VCaP (cell line): ENCODE results near the gene TCF25.
A peak's percentile ranks its signal among the peaks of the same experiment; 100 is the strongest.

Experiments
- H3K27ac ChIP-seq: fragments of 450-650 bp; 2 replicates; pipeline ENCODE4 v1.5.1; 2017
- TF ChIP-seq, protein P1 (sequence below): fragments of 450-650 bp; conservative IDR thresholded peaks from 2 replicates; pipeline ENCODE4 v1.5.1; 2017; ENCODE audit warnings: mild to moderate bottlenecking, moderate library complexity

Gene TCF25

DNA sequence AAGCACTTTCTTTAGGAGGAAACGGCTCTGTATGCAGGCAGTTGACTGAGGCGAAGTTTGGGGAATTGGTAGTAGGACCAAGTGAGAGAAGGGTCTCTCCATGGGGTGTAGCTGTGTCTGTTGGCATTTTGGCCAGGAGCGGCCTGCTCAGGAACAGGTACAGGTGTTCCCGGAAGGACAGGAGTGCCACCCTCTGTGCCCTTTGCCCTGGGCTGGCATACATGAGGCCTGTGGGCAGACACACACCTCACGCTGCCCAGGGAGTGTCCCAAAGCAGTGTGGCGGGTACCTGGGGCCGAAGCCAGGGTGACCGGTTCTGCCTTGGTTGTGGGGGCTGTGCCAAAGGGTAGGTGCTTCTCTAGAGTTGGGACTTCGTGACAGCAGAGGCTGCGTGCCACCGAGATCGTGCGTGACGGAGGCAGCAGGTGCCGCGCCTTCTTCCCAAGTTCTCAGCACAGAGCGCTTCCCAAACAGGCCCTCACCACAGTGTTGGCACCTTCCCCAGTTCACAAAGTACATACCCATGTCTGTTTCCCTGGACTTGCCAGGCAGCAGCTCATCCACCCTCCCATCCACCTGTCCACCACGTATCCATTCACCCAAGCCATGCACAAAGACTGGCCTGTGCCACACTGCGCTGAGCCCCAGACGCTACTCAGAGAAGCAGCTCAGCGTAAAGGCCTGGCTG lies 19.9 kb upstream of the TCF25 start:
- no peak overlapping the region for H3K27ac ChIP-seq
- TF ChIP-seq, protein P1, sequence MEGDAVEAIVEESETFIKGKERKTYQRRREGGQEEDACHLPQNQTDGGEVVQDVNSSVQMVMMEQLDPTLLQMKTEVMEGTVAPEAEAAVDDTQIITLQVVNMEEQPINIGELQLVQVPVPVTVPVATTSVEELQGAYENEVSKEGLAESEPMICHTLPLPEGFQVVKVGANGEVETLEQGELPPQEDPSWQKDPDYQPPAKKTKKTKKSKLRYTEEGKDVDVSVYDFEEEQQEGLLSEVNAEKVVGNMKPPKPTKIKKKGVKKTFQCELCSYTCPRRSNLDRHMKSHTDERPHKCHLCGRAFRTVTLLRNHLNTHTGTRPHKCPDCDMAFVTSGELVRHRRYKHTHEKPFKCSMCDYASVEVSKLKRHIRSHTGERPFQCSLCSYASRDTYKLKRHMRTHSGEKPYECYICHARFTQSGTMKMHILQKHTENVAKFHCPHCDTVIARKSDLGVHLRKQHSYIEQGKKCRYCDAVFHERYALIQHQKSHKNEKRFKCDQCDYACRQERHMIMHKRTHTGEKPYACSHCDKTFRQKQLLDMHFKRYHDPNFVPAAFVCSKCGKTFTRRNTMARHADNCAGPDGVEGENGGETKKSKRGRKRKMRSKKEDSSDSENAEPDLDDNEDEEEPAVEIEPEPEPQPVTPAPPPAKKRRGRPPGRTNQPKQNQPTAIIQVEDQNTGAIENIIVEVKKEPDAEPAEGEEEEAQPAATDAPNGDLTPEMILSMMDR = no peak

DNA sequence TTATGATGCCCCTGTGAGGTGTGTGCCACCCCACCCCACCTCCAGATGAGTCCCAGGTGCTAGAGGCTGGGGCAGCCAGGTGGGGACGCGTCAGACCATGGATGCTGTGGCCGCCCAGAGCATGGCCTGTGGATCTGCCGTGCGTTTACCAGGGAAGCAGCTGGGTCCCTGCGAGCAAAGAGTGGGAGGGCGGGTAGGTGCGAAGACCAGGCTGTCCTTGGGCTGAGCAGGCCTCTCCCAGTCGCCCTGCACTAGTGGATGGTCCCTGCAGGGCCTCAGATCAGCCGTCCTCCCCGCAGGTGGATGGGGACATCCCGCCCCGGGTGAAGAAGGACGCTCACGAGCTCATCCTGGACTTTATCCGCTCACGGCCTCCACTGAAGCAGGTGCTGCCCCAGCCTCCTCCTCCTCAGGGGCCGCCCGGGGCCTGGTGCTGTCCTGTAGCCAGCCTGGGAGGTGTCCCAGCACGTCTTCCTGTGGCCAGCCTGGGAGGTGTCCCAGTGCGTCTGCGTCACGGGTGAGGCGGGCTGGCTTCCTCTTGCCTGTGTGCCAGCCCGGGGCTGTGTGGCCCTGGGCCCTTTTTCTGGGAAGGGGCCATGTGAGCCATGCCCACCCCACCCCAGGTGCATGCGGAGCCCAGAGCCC lies 18.0 kb upstream of the TCF25 start:
- H3K27ac ChIP-seq = no peak overlapping the region
- TF ChIP-seq, protein P1 = no peak

DNA sequence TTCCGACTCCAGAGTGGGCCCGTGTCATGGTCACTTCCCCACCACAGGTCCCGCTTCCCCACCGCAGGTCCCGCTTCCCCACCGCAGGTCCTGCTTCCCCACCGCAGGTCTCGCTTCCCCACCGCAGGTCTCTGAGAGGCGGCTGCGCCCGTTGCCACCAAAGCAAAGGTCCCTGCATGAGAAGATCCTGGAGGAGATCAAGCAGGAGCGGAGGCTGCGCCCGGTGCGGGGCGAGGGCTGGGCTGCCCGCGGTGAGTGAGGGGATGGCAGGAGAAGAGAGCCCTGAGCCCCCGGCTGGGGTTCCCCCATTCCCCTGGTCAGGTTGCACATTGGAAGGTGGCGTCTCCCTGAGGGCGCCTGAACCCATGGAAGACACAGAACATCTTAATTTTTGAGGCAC lies 17.4 kb upstream of the TCF25 start:
- H3K27ac ChIP-seq = no peak overlapping the region
- TF ChIP-seq, protein P1 = no peak

DNA sequence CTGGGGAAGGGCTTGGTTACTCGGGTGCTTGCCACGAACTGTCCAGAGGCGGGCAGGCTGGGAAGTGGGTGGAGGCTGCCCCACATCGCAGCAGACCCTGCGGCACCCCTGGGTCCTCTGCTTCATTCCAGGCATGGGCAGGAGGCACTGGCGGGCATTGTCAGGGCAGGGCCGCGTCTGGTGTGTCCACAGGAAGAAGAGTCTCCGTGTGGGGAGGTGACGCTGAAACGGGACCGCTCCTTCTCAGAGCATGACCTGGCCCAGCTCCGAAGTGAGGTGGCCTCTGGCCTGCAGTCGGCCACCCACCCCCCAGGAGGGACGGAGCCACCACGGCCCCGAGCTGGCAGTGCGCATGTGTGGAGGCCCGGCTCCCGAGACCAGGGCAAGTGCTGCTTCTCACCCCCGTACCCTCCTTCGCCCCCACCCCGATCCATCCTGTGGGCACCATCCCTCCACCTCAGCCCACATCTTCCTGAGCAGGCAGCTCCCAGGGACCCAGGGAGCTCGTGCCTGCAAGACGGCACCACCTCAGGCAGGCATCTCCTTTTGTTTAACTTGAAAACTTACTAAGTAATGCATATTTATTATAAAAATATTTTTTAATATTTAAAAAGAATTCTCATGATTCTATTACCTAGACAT lies 14.3 kb upstream of the TCF25 start:
- no peak overlapping the region for H3K27ac ChIP-seq
- TF ChIP-seq, protein P1 = no peak

DNA sequence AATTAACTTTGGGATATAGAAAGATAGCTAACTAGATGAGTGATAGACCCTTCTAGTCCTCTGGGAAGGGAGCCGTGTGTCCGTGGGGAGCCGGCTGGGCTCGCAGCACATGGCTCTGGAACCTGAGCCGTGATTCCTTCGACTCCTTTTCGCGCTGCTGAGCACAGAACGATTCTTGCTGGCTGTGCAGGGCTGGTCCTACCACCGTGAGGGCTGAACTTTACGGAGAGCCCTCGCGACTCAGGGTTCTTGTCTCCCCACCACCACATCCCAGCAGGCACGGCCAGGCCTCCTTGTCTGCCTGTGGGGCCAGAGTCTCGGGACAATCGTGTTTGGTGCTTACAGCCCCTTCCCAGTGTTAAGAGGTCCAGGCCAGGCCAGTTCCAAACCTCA lies 13.8 kb upstream of the TCF25 start:
- TF ChIP-seq, protein P1 = no peak
- no peak overlapping the region for H3K27ac ChIP-seq

DNA sequence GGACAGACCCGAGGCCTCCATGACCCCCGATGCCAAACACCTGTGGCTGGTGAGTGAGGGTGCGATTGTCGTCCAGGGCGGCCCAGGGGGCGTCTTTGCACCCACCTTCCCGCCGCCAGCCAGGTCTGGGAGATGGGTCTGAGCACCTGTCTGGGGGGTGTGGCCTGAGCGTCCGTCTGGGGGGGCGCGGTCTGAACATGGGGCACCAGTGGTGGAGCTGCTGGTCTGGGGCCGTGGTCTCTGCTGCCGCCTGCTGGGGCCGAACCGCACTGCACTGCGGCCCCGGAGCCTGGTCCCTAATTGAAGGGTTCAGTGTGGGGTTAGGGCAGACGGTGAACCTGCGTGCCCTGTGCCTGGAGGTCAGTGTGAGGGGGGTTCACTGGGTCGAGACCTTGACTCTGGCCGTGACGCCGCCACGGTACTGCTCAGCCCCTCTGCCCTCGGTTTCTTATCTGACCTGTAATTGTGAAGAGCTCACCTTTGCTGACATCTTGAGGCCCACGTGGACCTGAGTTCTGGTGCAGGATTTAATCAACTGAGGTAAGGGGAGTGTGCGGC lies 12.6 kb upstream of the TCF25 start:
- H3K27ac ChIP-seq = no peak overlapping the region
- TF ChIP-seq, protein P1 = peak; percentile 80

DNA sequence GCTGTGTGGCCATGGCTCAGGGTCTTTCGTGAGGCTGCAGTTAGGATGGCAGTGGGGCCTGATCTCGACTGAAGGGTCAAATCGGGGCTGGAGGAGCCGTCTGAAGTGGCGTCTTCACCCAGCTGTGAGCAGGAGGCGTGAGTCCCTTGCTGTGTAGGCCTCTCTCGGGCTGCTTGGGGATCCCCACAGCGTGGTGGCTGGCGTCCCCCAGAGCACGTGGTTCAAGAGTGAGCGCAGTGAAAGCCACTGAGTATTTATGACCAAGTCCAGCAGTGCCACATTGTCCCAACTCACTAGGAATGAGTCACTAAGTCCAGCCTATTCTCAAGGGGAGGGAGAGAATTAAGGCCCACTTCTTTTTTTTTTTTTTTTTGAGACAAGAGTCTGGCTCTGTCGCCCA lies 11.7 kb upstream of the TCF25 start:
- H3K27ac ChIP-seq = no peak overlapping the region

More for the DNA sequence above, 11.7 kb upstream of the TCF25 start:
- TF ChIP-seq, protein P1 = no peak
